PC-9 (cell line): ENCODE measurements around the gene PDZD7.

Experiments used
- EZH2 ChIP-seq: fragments of 200-600 bp; sonication (generic); IDR thresholded peaks from 2 replicates; pipeline ENCODE4 v1.8.0; 2017; ENCODE audit warnings: antibody characterized with exemption, low read depth
- TF ChIP-seq, protein P1 (sequence below): fragments of 200-600 bp; sonication (generic); conservative IDR thresholded peaks from 2 replicates; pipeline ENCODE4 v1.6.1; 2017; ENCODE audit warnings: mixed run types, antibody characterized with exemption, mild to moderate bottlenecking, moderate library complexity

GRCh38 chr10:100965820-100966219 lies 65.1 kb downstream of the PDZD7 start:
- TF ChIP-seq, protein P1, sequence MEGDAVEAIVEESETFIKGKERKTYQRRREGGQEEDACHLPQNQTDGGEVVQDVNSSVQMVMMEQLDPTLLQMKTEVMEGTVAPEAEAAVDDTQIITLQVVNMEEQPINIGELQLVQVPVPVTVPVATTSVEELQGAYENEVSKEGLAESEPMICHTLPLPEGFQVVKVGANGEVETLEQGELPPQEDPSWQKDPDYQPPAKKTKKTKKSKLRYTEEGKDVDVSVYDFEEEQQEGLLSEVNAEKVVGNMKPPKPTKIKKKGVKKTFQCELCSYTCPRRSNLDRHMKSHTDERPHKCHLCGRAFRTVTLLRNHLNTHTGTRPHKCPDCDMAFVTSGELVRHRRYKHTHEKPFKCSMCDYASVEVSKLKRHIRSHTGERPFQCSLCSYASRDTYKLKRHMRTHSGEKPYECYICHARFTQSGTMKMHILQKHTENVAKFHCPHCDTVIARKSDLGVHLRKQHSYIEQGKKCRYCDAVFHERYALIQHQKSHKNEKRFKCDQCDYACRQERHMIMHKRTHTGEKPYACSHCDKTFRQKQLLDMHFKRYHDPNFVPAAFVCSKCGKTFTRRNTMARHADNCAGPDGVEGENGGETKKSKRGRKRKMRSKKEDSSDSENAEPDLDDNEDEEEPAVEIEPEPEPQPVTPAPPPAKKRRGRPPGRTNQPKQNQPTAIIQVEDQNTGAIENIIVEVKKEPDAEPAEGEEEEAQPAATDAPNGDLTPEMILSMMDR: no peak
- no peak for TF ChIP-seq EZH2
